HUES48 (cell line): ENCODE results near the gene PKD1L1.
"Not testable (repeated sequence)": the region's sequence is repeated elsewhere in the genome, so short reads cannot be mapped to it uniquely, and the experiment has no call there.

Experiments used
- H3K27ac ChIP-seq: one replicate; pipeline ENCODE4 v1.7.0; 2013; ENCODE audit warnings: low read depth, low read length, inconsistent platforms
- H3K27me3 ChIP-seq: 2 replicates; pipeline ENCODE4 v1.6.1; 2013; ENCODE audit warnings: mild to moderate bottlenecking, low read length; ENCODE audit not compliant: control insufficient read depth, insufficient read depth
- H3K36me3 ChIP-seq: 2 replicates; pipeline ENCODE4 v1.6.1; 2013; ENCODE audit warnings: low read length; ENCODE audit not compliant: control insufficient read depth, insufficient read depth
- H3K4me1 ChIP-seq: 2 replicates; pipeline ENCODE4 v1.6.1; 2013; ENCODE audit warnings: mild to moderate bottlenecking, low read length; ENCODE audit not compliant: control insufficient read depth, insufficient read depth
- H3K4me3 ChIP-seq: 2 replicates; pipeline ENCODE4 v1.5.1; 2013; ENCODE audit warnings: mild to moderate bottlenecking, low read depth, low read length
- H3K9ac ChIP-seq: 2 replicates; pipeline ENCODE4 v1.6.1; 2013; ENCODE audit warnings: mild to moderate bottlenecking, low read depth, low read length, moderate library complexity
- H3K9me3 ChIP-seq: 2 replicates; pipeline ENCODE4 v1.6.1; 2013; ENCODE audit warnings: low read length; ENCODE audit not compliant: control insufficient read depth, insufficient read depth

The PKD1L1 gene

DNA sequence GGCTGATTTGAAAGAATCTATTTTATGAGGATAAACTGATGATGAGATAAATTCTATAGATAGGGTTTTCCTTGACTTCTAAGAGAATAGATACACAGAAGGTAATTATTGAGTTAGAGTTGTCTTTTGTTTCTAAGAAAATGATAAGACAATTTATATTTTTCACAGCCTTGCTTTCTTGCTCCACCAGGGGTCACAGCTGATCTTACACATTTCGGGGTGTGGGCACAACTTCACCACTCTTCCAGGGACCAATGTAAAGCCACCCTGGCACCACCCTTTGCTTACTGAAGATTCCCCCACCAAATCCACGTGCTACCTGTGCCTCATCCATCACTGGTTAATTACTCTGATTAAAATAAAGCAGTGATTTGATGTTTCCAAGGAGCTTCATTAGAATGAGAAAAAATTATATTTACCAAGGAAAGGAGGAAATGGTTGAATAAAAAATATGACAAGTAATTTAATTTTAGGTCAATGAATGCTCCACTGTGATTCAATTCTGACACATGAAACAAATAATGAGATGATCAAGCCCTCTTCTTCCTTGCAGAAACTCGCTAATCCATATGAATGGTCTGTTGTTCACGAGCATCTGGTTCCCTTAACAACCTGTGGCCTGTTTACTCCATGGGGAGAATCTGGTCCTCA lies 189.1 kb downstream of the PKD1L1 start:
- no peak overlapping the region for H3K27ac ChIP-seq
- H3K36me3 ChIP-seq = no peaks in the 10 kb centered on the region
- no peak overlapping the region for H3K9ac ChIP-seq
- H3K9me3 ChIP-seq = no peaks in the 10 kb centered on the region
- H3K27me3 ChIP-seq = no peaks in the 10 kb centered on the region
- peaks cover 4% of the 10 kb centered on the region; the same call in 1 of the 2 replicates for H3K4me1 ChIP-seq
- H3K4me3 ChIP-seq = no peak overlapping the region

DNA sequence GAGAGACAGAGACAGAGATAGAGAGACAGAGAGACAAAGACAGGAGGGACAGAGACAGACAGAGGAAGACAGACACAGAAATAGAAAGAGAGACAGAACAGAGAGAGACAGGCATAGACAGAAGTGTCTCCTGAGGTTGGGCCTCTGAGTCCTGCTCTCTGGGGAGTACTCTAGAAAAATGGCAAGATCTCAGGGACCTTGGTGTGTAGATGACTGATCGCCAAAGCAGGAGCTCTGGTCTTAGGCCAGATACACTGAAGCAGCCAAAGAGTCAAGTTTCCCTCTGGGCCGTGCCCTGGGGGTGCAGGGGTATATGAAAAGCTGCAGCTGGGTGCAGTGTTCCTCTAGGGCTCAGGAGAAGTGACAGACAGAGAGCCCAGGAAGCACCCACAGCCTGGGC lies 189.7 kb downstream of the PKD1L1 start:
- Histone ChIP-seq H3K9ac (no peak overlapping the region), H3K27me3 (no peaks in the 10 kb centered on the region), H3K36me3 (no peaks in the 10 kb centered on the region), H3K27ac (no peak overlapping the region), H3K4me3 (no peak overlapping the region), H3K4me1 (peaks cover 4% of the 10 kb centered on the region; the same call in 1 of the 2 replicates), H3K9me3 (no peaks in the 10 kb centered on the region)

DNA sequence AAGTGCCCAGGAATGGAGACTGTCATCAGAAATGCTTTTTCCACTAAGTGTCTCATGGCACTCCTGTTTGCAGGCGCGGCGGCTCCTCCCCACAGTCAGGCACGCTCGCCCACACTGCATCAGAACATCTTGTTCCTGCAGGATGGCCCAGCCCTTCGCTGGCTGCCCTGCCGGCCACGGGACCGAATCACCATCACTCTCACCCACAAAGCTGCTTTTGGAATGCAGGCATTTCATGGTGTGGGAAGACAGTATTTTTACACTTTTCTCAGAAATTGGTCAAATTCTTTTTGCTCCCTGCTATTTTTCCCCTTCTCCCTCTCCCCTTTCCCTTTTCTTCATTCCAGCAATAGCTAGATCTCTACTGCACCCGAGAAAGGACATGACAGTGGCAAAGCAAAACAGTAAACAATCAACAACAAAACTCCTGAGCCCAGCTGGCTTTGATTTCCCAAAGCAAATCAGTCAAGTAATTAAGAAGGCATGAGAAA lies 190.3 kb downstream of the PKD1L1 start:
- no peak overlapping the region for H3K9ac ChIP-seq
- H3K36me3 ChIP-seq = no peaks in the 10 kb centered on the region
- no peak overlapping the region for H3K4me3 ChIP-seq
- no peaks in the 10 kb centered on the region for H3K4me1 ChIP-seq
- H3K27me3 ChIP-seq = no peaks in the 10 kb centered on the region
- no peak overlapping the region for H3K27ac ChIP-seq
- no peaks in the 10 kb centered on the region for H3K9me3 ChIP-seq

DNA sequence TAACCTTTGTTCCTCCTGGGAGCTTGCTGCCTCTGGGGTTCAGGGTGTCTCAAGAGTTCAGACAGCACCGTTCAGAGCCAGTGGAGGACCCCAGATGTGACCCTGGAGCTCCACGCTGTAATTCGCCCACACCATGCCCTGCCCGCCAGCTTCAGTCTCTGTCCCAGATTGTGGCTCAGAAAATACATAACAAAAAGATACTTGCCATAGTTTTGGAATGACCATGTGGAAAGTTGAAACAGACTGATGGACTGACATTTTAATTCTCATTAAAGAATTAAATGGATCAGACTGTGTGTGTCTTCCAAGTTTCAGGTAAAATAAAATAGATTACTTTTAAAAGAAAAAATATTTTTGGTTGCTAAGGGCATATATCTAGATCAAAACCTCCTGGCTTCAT lies 191.6 kb downstream of the PKD1L1 start:
- no peaks in the 10 kb centered on the region for H3K4me1 ChIP-seq
- no peaks in the 10 kb centered on the region for H3K9me3 ChIP-seq
- no peak overlapping the region for H3K27ac ChIP-seq
- H3K4me3 ChIP-seq = no peak overlapping the region
- H3K9ac ChIP-seq = no peak overlapping the region
- H3K36me3 ChIP-seq = no peaks in the 10 kb centered on the region
- no peaks in the 10 kb centered on the region for H3K27me3 ChIP-seq

DNA sequence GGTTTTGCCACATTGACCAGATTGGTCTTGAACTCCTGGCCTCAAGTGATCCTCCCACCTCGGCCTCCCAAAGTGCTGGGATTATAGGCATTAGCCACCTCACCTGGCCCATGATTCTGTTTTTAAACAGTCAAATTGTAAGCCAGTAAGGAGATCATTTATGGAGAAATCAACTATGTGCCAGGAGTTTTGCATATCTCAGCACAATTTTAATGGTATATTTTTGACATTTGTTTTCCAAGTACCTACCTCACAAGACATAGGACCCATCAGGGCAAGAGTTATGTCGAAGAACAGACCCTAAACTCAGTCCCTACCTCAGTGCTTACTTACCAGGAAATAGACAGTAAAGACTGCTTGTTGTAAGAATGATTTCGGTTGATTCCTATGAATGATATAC lies 193.0 kb downstream of the PKD1L1 start:
- Histone ChIP-seq H3K27ac (no peak overlapping the region), H3K9me3 (no peaks in the 10 kb centered on the region), H3K4me1 (no peaks in the 10 kb centered on the region), H3K9ac (no peak overlapping the region), H3K27me3 (no peaks in the 10 kb centered on the region), H3K36me3 (no peaks in the 10 kb centered on the region), H3K4me3 (no peak overlapping the region)

DNA sequence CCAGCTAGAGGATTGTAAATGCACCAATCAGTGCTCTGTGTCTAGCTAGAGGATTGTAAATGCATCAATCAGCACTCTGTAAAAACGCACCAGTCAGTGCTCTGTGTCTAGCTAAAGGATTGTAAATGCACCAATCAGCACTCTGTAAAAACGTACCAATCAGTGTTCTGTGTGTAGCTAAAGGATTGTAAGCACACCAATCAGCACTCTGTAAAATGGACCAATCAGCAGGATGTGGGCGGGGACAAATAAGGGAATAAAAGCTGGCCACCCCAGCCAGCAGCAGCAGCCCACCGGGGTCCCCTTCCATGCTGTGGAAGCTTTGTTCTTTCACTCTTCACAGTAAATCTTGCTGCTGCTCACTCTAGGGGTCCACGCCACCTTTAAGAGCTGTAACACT lies 196.5 kb downstream of the PKD1L1 start:
- H3K4me3 ChIP-seq, H3K9ac ChIP-seq, H3K9me3 ChIP-seq, H3K4me1 ChIP-seq, H3K27ac ChIP-seq, H3K27me3 ChIP-seq, H3K36me3 ChIP-seq: not testable (repeated sequence)

DNA sequence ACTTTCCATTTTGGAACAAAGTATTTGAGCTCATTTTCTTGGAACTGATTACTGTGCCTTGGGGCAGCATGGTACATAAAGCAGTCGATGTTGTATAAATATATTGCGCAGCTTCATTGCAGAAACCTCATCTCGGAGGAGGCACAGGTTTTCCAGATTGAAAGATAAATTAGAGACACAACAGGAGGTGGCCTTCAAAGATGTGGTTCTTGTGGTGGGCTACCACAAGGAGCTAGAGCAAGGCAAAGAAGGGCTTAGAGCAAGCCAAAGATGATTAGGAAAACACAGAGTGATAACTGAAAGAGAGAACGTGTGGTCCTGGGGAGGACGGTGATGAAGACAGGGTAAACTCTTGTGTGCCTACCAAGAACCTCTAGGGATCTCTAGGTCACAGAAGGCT lies 197.2 kb downstream of the PKD1L1 start:
- H3K4me1 ChIP-seq = no peaks in the 10 kb centered on the region
- no peaks in the 10 kb centered on the region for H3K9me3 ChIP-seq
- no peak overlapping the region for H3K9ac ChIP-seq
- H3K27ac ChIP-seq = no peak overlapping the region
- no peaks in the 10 kb centered on the region for H3K36me3 ChIP-seq
- no peak overlapping the region for H3K4me3 ChIP-seq
- no peaks in the 10 kb centered on the region for H3K27me3 ChIP-seq

DNA sequence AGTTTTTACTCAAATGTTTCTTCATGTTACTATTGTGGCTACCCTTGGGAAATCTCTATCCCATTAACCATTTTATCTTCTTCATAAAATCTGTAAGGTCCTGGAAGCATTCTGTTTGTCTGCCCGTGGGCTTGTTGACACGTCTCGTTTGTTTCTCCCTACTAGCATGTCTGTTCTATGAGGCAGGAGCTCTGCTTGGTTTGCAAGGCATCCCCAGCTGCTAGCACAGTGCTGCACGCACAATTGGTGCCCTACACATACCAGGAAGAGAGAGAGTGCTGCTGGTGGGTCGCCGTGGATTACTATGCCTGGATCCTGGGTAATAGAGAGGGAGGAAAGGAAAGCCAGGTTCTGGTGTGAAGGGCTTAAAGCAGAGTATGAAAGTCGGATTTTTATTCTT lies 200.2 kb downstream of the PKD1L1 start:
- Histone ChIP-seq H3K9me3 (no peaks in the 10 kb centered on the region), H3K4me1 (no peaks in the 10 kb centered on the region; the same call in 1 of the 2 replicates), H3K27ac (no peak overlapping the region), H3K27me3 (no peaks in the 10 kb centered on the region), H3K9ac (no peak overlapping the region), H3K36me3 (no peaks in the 10 kb centered on the region), H3K4me3 (no peak overlapping the region)

DNA sequence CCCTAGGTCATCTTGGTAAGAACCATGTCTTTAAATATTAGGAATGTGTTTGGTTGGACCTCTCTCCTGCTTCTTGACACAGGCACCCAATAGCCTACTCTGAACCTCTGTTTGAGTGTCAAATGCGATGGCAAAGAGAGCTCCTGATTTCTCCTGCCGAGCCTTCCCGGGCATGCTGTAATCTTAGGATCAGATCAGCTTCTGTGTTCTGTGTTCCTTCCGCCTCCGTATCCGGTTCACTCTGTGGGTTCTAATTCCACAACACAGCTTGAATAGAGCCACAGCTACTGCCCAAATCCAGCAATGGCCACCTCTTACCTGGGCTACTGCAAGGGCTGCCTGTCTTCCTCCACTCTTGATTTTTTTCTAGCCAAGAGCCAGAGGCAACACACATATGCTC lies 201.1 kb downstream of the PKD1L1 start:
- Histone ChIP-seq H3K9ac (no peak overlapping the region), H3K27me3 (no peaks in the 10 kb centered on the region), H3K27ac (no peak overlapping the region), H3K9me3 (no peaks in the 10 kb centered on the region), H3K4me3 (no peak overlapping the region), H3K4me1 (no peaks in the 10 kb centered on the region; the same call in 1 of the 2 replicates), H3K36me3 (no peaks in the 10 kb centered on the region)

DNA sequence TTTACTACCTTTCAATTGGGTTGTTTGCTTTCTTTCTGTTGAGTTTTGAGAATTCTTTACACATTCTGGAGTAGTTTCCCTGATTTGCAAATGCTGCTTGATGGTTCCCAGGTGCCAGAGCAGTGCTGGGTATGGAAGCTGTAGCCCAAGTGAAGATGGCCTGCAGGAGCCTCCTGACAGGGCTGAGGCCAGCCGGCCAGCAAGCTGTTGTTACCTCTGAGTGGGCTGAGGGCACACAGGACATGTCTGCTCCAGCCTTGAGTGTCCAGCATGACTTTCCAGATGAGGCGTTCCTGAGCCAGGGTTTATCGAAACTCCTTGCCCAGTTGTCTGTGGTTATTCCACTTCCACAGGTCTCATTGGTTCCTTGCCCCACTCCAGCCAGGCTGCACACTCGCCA lies 201.8 kb downstream of the PKD1L1 start:
- no peaks in the 10 kb centered on the region; the same call in 1 of the 2 replicates for H3K4me1 ChIP-seq
- H3K9me3 ChIP-seq = no peaks in the 10 kb centered on the region
- H3K27ac ChIP-seq = no peak overlapping the region
- H3K27me3 ChIP-seq = no peaks in the 10 kb centered on the region
- H3K4me3 ChIP-seq = no peak overlapping the region
- no peaks in the 10 kb centered on the region for H3K36me3 ChIP-seq
- H3K9ac ChIP-seq = no peak overlapping the region

DNA sequence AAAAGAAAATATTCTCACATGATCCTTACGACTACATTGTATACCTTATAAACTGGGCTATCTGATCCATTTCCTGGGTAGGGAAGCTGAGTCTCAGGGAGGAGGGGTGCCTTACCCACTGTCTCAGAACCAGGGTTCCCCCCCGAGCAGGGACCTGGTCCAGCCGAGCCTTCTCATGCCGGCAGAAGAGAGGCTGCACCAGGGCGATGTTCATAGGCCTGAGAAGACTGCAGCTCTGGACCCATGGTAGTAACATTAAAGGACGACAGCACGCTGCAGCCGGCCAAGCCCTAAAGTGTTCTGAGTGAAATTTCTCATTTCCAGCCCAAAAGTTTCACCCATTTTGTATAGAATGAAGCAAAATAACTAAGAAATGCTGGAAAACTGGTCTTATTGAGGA lies 203.4 kb downstream of the PKD1L1 start:
- Histone ChIP-seq H3K27me3 (no peaks in the 10 kb centered on the region), H3K4me1 (peaks cover under 1% of the 10 kb centered on the region; the same call in 1 of the 2 replicates), H3K9me3 (no peaks in the 10 kb centered on the region), H3K9ac (no peak overlapping the region), H3K27ac (no peak overlapping the region), H3K4me3 (no peak overlapping the region), H3K36me3 (no peaks in the 10 kb centered on the region)
